GM21381 (cell line): ENCODE results near the gene ACTR1B.
"Not testable (repeated sequence)": the region's sequence is repeated elsewhere in the genome, so short reads cannot be mapped to it uniquely, and the experiment has no call there.

Experiments
- ATAC-seq: cut with Tn5 transposase; IDR thresholded peaks from one replicate; pipeline ENCODE4 v1.9.1; 2021; ENCODE audit warnings: mild to moderate bottlenecking, moderate library complexity; ENCODE audit not compliant: unreplicated experiment

Gene ACTR1B

DNA sequence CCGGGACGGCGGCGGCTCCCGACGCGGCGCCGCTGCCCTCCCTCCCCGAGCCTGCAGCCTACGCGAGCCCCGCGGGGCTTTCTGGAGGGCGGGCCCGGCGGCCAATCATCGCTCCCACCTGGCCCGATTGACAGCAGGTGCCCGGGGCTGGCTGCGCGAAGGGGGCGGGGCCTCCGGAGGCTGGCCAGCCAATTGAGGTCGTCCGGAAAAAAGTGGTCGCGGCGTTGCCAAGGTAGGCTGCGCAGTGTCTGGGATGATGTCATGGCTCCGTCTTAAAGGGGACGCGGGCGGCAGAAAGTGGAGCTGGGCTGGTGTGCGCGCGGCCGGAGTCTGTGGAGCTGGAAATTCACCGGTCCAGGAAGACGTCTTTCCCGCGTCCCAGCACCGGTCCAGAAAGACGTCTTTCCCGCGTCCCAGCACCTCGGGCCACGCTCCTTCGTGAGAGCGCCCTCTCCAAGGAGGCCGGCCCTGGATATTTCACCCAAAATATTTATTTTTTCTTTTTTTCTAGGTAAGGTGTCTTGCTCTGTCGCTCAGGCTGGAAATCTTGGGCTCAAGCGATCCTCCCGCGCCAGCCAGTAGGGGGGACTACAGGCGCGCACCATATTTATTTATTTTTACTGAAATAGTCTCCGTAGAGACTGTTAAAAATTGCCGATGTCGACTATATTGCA lies at the start of gene ACTR1B:
TSS of gene ACTR1B (minus strand) at position 83 of the 674 bp plus-strand sequence. CDS start 154 bp downstream, outside the sequence.
- ATAC-seq: peak; percentile 83

DNA sequence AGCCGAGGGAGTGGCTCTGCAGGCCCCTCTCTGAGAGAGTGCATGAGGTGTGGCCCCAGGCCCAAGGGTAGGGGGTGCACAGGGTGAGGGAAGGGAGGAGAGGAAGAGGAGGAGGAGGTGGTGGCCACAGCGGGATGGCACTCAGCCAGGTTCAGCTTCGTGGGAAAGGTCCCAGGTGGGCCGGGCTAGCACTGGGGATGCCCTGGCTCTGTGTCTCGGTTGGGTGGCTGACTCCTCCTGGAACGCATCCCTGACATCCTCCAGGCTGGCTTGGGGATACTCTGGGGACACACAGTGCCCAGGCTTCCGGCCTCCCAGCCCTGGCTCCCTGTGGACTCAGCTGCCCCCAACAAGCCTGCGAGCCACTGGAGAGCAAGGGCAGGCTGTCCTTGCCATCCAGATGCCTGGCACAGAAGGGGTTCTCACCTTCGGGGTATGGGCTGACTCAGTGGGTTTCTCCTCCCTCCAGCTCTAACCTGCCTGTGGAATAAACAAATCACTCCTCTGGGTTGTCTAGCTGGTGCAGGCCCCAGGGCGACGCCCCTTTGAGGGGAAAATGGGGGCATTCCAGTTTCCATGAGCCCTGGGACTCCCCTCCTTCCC lies 49.0 kb upstream of the ACTR1B start:
- ATAC-seq: no peak

- not testable (repeated sequence) for ATAC-seq
These were observed 48.3 kb upstream of the ACTR1B start for GRCh38 chr2:97712175-97712574.

GRCh38 chr2:97711394-97711711 lies 47.5 kb upstream of the ACTR1B start:
- ATAC-seq: no peak

DNA sequence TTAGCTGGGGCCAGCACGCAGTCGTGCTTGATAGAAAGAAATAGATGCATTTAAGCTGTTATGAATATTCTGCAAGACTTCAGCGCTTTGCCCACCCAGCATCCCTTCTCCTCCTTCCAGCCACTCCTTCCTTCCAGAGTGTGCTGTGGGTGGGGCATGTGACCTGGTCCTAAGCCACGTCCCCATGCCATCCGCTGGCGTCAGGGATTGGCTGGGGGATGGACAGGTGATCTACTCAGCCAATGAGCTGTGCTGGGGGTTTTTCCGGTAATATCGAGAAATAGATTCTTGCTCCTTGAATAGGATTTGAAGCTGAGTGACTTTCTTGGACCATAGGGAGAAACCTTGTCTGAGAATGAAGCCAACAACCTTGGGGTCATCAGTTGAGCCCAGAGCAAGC lies 44.8 kb upstream of the ACTR1B start:
- ATAC-seq: no peak

GRCh38 chr2:97708048-97708380 lies 44.2 kb upstream of the ACTR1B start:
- no peak for ATAC-seq

GRCh38 chr2:97707362-97708047 lies 43.7 kb upstream of the ACTR1B start:
- no peak for ATAC-seq

DNA sequence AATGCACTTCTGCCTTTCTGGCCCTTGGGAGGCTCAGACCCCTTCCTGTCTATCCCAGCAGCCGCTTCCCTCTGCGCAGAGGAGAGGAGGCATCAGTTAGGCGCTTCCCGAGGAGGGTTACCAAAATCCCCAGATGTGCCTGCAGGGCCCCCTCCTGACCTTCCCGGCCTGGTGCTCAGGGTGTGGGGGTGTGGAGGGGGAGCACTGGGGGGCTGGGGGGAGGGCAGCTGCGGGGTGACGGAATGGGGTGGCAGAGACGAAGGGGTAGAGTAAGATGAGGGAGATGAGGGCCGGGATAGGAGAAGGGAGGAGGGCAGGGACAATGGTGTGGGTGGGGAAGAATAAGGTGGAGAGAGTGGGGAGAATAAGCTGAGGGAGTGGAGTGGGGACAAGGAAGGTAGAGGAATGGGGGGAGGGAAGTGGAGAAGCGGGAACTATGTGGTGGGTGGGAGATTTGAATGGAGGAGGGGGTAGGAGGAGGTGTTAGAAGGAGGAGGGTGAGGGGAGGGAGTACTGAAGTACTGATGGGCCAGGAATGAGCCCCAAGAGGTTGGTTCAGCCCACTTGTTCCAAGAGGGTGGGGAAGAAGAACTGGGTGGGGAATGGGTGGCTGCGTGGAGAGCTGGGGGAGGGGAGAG lies 43.0 kb upstream of the ACTR1B start:
- ATAC-seq: no peak

- no peak for ATAC-seq
These were observed 42.3 kb upstream of the ACTR1B start for GRCh38 chr2:97706112-97706511.

DNA sequence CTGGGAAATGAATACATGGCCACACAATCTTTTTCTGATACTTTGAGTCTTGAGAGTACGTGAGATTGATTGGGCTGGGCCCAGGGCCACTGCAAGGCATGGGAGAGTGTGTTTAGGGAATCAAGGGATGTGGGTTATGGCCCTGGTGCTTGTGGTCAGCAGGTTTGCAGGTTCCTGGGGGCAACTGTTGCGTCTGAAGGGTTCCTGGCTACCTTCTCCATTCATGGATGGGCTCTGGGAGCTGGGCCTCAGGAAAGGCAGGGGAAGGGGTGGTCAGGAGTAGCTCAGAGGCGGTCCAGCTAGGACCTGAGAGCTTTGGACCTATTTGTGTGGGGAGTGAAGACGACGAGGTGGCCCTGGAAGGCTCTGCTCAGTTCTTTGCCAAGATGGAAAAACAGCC lies 41.1 kb upstream of the ACTR1B start:
- ATAC-seq: no peak

DNA sequence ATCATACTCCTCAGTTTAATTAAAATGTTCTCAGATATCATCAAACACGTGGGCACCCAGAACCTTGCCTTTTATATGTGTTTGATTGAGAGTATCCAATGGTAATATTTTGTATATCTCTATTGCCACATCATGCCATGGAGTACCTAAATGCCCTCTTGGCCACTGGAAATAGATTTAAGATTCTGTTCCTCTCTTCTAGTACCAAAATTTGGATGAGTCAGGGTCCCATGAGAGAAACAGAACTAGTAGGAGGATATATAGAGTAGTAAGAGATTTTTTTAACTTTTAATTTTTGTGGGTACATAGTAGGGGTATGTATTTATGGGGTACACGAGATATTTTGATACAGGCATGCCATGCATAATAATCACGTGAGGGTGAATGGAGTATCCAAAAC lies 39.9 kb upstream of the ACTR1B start:
- ATAC-seq: no peak

- ATAC-seq: no peak
These were observed 39.1 kb upstream of the ACTR1B start for GRCh38 chr2:97702731-97703470.

- ATAC-seq: no peak
These were observed 38.1 kb upstream of the ACTR1B start for GRCh38 chr2:97701851-97702465.

DNA sequence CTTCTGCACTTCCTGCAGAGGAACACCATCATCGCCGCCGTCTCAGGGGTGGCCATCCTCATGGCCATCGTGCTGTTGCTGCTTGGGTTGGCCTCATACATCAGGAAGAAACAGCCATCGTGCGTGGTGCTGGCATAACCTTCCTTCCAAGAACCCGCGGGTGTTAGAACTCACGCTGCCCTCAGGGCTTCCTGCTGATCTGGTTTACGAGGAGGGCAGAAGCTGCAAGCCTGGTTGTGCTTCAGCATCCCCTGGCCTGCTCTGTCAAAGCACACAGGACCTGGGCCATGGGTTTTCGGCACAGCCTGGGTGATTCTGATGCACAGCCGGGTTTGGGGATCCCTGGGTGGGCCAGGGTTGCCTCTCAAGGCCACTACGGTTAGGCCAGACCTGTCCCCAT lies 37.3 kb upstream of the ACTR1B start:
- no peak for ATAC-seq

DNA sequence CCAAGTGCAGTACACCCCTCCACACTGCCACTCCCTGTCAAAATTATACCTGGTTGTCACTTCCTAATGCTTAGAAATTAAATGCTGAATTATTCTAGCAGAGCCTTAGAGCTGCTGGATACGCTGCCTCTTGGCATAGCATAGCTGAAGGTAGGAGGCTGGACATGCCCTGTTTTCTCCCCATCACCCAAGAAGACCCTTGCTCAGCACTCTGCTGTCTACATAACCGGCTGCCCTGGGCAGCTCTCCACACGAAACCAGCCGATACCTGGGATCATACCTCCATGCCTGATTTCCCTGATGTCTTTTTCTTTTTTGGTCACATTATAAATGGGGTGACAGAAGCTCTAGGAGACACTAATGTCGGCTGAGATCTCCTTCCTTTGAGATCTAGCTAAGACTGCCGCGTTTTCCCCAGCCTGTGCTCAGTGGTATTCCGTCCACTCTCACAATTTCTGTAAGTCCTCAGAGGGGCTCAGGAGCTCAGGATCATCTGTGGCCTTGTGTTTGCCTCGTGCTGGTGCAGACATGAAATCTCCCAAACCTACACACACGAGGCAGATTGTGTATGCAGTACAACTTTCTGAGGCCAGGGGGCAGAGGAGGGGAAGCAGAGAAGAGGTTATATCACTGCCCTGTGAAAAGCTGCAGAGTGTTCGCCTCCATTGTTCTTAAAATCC lies 36.1 kb upstream of the ACTR1B start:
- no peak for ATAC-seq

GRCh38 chr2:97698530-97698929 lies 34.7 kb upstream of the ACTR1B start:
- ATAC-seq: no peak

DNA sequence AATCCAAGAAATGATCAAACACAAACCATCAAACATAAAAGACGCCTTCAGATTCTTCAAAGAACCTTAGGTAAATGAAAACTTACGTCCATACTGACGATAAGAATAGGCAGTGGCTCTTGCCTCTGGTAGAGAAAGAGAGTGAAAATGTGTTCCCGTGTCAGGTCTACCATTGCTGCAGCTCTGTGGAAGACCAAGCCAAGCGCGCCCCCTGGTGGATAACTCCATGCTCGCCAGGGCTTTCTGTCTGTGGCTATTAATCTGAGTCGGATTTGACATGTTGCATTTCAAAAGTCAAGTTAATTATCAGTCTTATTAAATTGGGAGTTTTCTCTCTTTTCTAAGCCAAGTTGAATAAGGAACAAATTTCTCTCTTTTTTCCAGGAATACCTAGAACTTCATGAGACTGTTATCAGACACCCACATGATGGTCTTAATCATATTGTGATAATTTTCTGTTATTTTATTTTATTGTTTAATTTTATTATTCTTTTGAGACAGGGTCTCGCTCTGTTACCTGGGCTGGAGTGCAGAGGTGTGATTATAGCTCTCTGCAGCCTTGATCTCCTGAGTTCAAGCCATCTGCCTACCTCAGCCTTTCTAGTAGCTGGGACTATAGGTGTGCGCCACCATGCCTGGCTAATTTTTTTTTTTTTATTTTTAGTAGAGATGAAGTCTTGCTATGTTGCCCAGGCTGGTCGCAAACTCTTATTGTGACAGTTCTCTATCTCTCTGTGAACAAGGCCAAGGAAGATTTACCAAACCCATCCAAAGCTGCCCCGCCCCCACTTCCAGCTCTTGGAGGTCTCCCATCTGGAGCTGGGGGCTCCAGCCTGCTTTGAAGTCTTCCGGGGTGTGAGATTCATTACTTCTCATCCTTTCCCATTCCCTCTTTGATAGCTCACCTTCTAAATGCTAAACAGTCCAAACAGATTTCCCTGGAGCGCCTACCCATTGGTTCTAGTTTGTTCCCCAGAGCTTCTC lies 33.7 kb upstream of the ACTR1B start:
- ATAC-seq: peak; percentile 81

GRCh38 chr2:97695744-97696143 lies 31.9 kb upstream of the ACTR1B start:
- no peak for ATAC-seq

- no peak for ATAC-seq
These were observed 29.6 kb upstream of the ACTR1B start for GRCh38 chr2:97693476-97693875.
